GM19463 (cell line): ENCODE data around the gene IMPACT.

Experiments used
- ATAC-seq: cut with Tn5 transposase; IDR thresholded peaks from one replicate; pipeline ENCODE4 v1.9.1; 2021; ENCODE audit warnings: mild to moderate bottlenecking, moderate library complexity; ENCODE audit not compliant: unreplicated experiment

The IMPACT gene

GRCh38 chr18:24420551-24420950, 5.9 kb upstream of the IMPACT start:
- ATAC-seq = no peak

DNA sequence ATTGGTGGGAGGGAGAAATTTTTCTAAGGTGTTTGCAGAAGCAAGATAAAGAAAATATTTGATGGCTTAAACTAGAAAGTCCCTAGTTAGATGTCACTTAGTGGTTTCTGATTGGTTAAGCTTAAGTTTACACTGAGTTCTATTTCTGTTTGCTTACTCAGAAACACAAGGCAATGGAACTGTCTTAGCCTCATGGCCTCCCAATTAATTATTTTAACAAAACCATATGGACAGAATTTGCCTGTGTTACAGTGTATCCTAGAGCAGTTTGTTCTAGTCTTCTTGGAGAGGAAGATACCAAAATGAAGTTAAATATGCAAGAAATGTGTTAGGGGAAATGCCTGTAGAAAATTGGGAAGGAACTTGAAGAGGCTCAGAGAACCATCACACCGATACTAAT, 4.6 kb upstream of the IMPACT start:
- no peak for ATAC-seq

- no peak for ATAC-seq
Measured at GRCh38 chr18:24426073-24426397, 435 bp upstream of the IMPACT start.

DNA sequence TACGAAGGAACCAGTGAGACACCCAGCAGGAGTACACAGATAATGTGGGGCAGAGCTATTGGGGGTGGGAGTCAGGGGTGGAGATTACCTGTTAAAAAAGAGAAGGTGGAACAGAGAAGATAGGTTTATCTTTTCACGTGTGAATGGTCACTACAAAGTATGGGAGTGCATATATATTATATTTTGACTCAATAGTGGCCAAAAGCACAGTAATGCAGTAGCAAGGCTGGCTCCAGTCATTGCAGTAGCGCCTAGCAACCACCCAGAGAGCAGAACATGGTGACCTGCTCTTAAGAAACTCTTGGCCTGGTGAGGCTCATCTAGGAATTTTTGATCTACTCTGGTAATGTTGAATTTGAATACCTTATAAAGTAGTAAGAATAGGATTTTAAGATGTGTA, 1.0 kb downstream of the IMPACT start:
- ATAC-seq = no peak

GRCh38 chr18:24428709-24429108, 2.2 kb downstream of the IMPACT start:
- no peak for ATAC-seq

GRCh38 chr18:24429188-24429587, 2.7 kb downstream of the IMPACT start:
- ATAC-seq = no peak

- ATAC-seq = no peak
Measured at GRCh38 chr18:24432618-24433017, 6.1 kb downstream of the IMPACT start.

- no peak for ATAC-seq
Measured at GRCh38 chr18:24436939-24437338, 10.5 kb downstream of the IMPACT start.

GRCh38 chr18:24443870-24444269, 17.4 kb downstream of the IMPACT start:
- peak; percentile 74 for ATAC-seq

DNA sequence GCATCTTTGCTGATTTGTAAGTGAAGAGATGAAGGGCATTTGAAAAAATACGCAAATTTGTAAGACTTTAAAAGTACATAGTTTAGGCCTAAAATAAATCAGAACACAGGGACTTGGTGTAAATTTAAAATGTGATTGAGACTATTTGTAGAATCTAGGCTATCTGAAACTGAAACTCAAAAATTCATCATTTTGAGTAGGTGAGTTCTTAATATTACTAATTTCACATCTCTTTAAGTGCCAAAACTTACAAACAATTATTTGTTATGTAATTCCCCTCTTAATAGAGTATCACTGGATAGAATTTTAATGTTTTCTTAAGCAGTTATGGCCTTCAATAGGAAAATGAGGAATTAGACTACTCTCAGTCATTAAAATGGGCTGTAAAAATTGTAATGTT, 20.0 kb downstream of the IMPACT start:
- peak; percentile 50 for ATAC-seq

DNA sequence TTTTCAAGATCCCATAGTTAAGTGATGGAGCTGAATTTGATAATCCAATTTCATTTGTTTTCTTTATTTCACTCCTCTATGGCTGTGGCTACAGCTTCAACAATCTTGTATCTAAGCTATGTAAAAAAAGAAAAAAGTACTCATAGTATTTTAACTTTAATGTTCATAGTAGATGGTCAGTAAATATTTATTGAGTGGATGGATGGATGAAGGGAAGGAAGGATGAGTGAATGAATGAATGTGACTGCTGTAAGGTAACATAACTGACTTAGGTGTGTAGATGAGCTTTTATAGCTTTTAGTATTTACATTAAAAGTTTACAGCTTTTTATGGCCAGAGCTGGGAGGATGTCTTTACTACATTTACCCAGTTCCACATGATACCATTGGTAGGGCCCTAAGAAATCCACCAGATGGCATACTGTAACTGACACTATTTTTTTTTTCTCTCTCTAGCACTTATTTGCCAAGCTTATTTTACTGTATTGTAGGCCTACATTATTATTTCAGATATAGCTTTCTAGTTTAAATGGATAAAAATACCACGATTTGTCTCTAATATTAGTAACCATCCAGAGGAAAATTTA, 20.6 kb downstream of the IMPACT start:
- no peak for ATAC-seq

- ATAC-seq = no peak
Measured at GRCh38 chr18:24447961-24448360, 21.5 kb downstream of the IMPACT start.

DNA sequence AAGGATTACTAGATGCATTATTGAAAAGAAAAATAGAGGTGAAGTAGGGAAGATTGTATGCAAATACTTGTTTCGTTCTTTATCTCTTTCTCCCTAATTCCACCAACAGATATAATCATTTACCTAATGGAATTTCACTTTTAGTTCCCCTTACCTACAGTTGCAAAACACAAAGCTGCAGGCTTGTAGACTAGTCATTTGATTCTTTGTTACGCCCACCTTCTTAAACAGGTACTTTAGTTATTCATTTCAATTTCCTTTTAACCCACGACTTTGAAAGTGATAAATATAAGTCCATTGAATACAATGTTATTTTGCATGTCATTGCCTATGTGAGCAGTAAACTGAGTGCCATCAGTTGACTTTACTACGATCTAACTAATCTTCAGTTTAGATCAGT, 30.1 kb downstream of the IMPACT start:
- ATAC-seq = peak; percentile 88

GRCh38 chr18:24459772-24460171, 33.3 kb downstream of the IMPACT start:
- no peak for ATAC-seq

- no peak for ATAC-seq
Measured at GRCh38 chr18:24460388-24460787, 33.9 kb downstream of the IMPACT start, which contains the start of gene HRH4. Gene HRH4, plus strand, starts transcription at chr18:24460637. Its CDS starts 92 bp downstream, at chr18:24460729.

DNA sequence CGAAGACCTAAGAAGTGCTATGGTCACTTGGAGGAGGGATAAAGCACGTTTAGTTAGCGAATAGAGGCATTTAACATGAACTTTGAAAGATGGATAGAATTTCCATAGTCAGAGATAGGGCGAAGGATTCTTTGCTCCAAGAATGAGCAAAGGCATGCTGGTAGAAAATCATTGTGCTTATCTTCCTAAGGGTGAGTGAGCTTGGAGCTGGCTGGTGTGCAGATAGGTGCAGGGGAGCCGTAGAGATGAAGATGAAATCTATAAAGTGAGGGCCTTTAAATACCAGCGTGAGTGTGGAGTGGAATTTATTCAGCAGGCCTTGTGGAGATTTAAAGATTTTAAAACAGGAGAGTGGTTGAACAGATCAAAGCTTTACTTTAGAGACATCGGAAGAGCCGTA, 35.5 kb downstream of the IMPACT start:
- ATAC-seq = no peak

GRCh38 chr18:24462838-24463775, 36.6 kb downstream of the IMPACT start:
- ATAC-seq = no peak

GRCh38 chr18:24465486-24465885, 39.0 kb downstream of the IMPACT start:
- no peak for ATAC-seq

GRCh38 chr18:24466771-24467170, 40.3 kb downstream of the IMPACT start:
- no peak for ATAC-seq

DNA sequence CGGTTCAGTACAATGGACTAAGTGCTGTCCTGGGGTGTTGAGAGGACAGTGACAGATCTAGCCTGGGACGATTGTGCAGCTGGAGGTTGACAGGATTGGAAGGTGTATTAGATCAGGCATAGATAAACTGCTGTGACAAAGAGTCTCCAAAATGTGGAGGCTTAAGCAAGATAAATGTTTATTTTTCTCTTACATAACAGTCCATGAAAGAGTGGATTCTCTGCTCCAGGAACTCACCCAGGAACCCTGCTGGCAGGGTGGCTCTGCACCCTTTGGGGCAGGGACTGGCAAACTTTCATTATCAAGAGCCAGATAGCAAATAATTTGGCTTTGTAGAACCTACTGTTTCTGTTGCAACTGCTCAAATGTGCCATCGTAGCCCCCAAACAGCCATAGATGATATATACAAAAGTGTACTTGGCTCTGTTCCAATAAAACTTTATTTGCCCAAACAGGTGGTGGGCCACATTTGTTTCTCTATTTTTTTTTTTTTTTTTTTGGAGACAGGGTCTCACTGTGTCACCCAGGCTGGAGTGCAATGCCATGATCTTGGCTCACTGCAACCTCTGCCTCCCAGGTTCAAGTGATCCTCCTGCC, 43.6 kb downstream of the IMPACT start:
- no peak for ATAC-seq

DNA sequence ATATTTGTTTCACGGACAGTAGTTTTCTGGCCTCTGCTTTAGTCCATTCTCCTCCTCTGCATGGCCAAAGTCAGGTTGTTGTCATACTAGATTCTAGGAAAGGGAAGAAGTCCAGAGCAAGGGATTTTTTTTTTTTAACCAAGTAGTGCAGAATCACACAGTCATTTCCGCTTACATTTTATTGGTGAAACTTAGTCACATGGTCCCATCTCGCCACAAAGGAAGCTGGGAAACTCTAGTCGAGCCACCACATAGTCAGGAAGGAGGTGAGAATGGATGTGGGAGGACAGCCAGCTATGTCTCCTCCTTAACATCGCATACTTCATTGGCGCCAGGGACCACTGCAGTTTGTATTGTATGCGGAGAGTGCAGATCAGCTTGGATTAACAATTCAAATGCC, 44.3 kb downstream of the IMPACT start:
- ATAC-seq = no peak

- ATAC-seq = no peak
Measured at GRCh38 chr18:24472591-24472990, 46.1 kb downstream of the IMPACT start.
